Fibroblast of skin of left quadriceps (primary cell): ENCODE data around the gene TAF1C.

Experiments
- DNase-seq, 2 experiments: peaks; one replicate each; pipeline ENCODE4 v3.0.0-alpha.2; 2013; ENCODE audit warnings: low read depth in 2 of 2

TAF1C gene

GRCh38 chr16:84159007-84159406 is 27.9 kb downstream of the TAF1C start:
- DNase-seq = no peak

DNA sequence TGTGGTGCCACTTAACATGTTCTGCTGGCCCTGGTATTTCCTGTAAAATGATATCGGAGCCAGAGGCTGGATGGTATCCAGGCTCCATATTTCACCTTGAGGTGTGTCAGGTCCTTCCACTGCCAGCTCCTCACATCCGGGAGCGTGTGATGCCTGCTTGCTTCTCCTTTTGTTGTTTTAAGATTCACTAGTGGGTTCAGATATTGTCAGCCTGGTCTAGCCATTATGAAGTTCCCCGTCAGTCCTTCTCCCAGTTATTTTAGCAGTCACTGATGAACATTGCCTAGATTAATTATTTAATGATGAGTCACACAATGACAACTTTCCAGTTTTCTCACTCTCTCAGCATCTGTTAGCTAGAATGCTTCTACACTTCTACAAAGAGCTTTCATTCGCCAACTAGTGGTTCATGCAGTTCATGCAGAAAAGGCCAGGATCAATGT is 30.5 kb downstream of the TAF1C start:
- no peak for DNase-seq

DNA sequence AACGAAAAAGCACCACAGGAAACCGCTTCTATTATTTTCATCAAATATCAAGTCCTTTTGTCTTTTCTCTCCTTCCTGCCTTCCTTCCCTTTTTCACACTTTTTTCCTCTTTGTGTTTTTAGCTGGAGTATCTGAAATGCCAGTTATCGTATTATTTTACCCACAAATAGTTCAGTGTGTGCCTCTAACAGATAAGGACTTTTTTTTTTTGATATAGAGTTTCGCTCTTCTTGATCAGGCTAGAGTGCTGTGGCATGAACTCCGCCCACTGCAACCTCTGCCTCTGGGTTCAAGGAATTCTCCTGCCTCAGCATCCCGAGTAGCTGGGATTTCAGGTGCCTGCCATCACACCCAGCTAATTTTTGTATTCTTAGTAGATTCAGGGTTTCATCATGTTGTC is 31.1 kb downstream of the TAF1C start:
- no peak for DNase-seq

DNA sequence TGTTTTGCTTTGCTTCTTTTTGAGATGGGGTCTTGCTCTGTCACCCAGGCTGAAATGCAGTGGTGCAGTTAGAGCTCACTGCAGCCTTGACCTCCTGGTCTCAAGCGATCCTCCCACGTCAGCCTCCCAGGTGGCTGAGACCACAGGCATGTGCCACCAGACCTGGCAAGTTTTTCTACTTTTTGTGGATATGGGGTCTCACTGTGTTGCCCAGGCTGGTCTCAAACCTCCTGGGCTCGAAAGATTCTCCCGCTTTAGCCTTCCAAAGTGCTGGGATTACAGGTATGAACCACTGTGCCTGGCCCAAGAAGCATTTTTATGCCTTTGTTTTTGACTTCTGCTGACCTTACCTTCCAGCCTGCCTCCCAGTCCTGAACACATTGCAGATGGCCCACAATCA is 31.6 kb downstream of the TAF1C start:
- DNase-seq = no peak

GRCh38 chr16:84153660-84154214 is 33.1 kb downstream of the TAF1C start:
- DNase-seq = no peak

DNA sequence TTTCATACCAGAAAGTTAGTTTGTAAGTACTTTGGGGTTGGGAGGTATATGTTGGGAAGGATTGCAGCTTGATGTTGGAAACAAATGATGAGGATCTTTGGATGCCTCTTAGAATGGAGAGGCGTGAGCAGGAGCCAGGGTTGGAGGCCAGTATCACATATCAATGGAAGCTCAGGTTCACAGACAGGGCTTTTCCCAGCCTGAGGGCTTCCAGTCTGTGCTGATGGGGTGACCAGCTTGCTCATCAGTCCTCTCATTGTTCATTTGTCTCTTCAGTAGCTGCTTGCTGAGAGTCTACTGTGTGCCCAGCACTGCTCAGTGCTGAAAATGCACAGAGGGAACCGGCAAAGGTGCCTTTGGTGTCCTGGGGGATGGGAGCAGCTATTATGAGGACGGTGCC is 35.9 kb downstream of the TAF1C start:
- DNase-seq = no peak

- DNase-seq = peak; percentile 64
Observed at GRCh38 chr16:84144859-84145639, 41.8 kb downstream of the TAF1C start, which contains the start of the genes DNAAF1 and HSDL1. Gene DNAAF1 (plus strand): TSS chr16:84145308. CDS start chr16:84145441, 133 bp downstream. Gene HSDL1 (minus strand): TSS chr16:84145177. CDS start chr16:84131321, 13,856 bp downstream.

DNA sequence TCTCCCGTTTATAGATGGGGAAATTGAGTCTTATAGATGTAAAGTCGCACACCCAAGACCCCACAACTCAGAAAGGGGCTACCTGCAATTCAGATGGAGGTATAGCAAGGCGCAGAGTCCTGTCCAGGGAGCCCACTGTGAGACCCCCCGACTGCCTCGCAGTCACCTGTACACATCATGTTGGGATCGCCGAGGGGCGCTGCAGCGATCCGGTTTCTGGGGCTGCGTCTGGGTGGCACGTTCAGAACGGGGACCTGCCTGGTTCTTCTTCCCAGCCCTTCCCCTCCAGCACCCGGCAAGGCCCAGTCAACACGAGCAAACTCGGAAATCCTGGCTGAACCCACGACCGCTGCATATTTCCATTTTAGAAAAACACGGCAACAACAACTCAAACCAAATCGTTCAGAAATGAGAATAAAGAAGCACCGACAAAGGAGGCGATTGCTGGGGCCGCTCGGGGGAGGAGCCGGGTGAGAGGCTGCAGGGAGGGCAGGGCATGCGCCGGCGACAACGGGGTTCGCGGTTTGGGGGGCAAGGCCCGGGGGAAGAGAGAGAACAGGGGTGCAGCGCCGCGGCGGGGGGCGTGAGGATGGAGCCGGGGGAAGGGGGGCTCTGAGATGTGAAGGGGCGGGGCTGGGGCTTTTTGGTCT is 42.5 kb downstream of the TAF1C start:
- no peak for DNase-seq

DNA sequence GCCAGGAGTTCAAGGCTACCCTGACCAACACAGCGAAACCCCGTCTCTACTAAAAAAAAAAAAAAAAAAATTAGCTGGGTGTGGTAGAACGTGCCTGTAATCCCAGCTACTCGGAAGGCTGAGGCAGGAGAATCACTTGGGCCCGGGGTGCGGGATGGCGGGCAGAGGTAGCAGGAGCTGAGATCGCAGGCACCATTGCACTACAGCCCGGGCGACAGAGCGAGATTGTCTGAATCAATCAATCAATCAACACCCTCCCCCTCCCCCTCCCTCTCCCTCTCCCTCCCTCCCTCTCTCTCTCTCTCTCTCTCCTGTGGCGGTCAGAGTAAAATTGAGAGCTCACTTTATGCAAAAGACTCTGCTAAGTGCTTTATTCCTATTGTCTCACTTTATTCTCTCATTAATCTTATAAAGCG is 43.1 kb downstream of the TAF1C start:
- no peak for DNase-seq

DNA sequence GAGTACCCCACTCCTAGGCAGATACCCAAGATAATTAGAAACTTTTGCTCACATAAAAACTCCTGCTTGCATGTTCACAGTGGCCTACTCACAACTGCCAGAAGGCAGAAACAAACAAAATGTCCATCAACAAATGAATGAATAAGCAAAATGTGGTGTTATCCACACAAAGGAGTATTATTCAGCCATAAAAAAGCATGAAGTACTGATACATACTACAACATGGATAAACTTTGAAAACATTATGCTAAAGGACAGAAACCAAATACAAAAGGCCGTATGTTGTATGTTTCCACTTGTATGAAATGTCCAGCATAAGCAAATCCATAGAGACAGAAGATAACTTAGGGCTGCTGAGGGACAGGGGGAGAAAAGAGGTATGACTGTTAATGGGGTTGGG is 43.8 kb downstream of the TAF1C start:
- no peak for DNase-seq

- no peak for DNase-seq
Observed at GRCh38 chr16:84141143-84141670, 45.6 kb downstream of the TAF1C start.

GRCh38 chr16:84139628-84140258 is 47.1 kb downstream of the TAF1C start:
- DNase-seq = no peak

- DNase-seq = no peak
Observed at GRCh38 chr16:84138824-84139627, 47.8 kb downstream of the TAF1C start.

- no peak for DNase-seq
Observed at GRCh38 chr16:84138500-84138823, 48.4 kb downstream of the TAF1C start.

DNA sequence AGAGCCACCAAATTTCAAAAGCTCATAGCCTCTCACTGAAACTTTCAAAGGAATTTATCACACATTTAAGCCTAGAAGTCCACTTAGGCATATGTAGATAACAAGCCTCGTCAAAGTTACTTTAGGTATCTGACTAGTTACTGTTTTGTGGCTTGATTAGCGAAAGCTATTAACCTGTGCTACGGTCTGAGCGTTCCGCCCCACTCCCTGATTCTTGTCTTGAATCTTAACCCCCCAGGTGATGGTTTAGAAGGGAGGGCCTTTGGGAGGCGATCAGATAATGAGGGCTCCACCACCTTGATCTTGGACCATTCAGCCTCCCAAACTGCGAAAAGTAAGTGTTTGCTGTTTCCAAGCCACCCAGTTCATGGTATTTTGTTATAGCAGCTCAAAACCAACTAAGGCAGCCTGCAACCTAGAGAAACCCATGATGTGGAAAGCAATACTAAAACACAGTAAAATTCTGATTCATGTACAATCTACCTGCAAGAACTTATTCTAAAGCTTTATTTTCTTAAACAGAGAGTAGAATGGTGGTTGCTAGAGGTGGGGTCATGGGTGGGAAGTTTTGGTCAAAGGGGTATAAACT is 49.0 kb downstream of the TAF1C start:
- no peak for DNase-seq

DNA sequence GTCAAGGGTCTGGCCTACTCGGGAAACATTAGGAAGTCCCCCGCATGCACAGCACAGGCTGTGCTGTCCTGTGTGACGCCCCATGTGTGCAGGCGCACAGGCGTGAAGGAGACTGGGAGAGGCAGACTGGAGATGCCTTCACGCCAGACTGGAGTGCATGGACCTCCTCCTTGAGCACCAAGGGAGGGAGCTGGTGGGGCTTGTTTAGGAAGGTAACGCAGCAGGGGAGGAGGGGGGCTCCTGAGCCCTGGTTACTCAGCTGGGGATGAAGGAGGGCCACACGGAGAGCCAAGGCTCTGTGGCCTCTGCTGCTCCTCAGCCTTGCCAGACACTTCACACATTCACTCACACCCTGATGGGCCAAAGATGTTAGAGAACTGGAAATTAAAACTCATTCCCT is 49.6 kb downstream of the TAF1C start:
- no peak for DNase-seq

GRCh38 chr16:84136331-84137125 is 50.3 kb downstream of the TAF1C start:
- DNase-seq = no peak

DNA sequence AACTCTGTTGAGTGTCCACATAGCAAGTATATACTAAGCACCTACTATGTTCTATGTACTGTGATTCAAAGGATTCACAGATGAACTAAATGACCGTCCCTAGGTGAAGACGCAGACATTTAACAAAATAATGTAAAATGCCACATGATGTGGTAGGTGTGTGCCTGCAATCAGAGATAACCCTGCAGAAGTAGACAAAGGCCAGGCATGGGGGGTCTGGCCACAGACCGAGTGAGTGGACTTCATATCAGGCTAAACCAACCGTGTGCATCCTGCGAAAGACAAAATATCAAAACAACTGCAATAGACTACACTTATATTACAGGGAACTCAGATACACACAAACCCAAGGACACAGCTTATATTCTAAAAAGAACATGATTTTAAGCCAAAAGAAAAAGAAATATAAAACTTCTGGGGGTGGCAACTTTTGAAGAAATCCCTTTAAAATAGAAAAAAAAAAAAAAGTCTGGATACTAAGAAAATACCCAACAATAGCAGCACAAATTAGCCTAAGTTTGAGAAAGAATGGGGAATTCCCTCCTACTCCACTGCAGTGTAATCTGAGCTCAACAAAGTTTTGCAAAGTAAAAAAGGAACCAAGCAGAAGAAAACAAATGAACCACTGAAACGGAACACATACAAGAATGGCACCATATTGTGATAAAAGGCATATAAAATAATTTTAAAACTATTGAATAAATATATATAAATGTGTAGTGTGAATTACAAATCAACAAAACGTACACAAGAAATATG is 54.2 kb downstream of the TAF1C start:
- no peak for DNase-seq

DNA sequence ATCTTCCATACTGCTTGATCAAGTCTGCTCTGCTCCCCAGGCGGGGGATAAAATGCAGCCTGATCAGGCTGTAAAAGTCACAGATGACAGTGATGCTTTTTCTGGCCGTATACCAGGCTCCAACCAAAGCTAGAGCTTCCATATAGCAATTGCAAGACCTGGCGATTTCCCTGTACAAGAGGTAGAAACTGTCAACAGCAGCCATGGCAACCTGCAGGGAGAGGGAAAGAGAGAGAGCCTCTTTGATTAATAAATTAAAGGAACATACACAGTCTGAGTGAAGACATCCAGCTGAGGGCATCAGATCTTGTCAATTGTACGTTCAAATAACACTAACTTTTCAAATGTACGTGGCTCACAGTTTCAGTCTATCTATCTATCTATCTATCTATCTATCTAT is 55.7 kb downstream of the TAF1C start:
- no peak for DNase-seq
